Measurements from ENCODE around the gene ZBTB9. TPM values are rescaled to one million over a fixed set of nuclear protein-coding genes. Genes with fewer than 3 reads are reported as not detected.
A peak's percentile ranks its signal among the peaks of the same experiment; 100 is the strongest.

The ZBTB9 gene
- total RNA-seq, 4 donors from 2014 or later: 3.1 to 3.7 (median 3.4) TPM

DNA sequence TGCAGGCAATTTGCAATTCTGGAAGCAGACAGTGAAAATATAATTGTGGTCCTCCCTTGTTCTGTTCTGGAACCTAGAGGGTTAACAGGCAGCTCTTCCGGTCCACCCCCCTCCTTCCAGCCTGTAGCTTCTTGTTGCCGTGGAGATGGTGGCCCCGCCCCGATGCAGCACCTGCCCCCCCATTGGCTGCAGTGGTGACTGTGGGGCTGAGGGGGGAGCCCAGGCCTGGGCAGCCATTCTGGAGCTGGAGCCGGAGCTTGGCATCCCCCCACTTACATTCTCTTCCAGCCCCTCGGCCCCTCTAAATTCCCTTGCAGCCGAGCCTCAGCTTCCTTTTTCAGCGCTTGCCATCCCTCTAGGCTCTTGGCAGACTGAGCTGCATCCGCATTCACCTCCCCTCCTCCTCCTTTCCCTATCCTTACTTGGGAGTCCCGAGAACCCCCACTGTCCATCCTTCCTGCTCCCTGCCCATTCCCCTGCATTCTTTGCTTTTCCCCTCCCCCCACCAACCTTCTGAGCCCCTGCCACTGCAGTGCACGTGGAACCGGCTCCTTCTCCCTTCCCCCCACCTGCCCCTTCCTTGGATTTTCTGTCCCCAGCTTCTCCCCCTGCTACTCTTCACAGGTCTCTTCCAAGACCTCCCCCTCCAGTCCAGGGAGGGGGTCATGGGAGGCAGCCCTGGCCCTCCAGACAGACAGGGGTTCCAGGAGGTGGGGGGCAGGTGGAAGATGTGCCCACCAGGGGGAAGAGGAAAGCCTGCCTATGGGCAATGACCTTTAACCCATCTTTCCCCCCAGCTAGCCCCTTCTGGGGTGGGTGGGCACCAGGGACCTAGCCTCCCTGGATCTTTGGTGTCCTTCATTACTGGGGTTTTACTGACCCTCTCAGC is 23.1 kb upstream of the ZBTB9 start:
- no peak for TF ChIP-seq CTCF (IDR thresholded peaks at IDR 0.05)
- Histone ChIP-seq H3K9me3 (no peaks in the 10 kb centered on the region), H3K4me1 (peaks cover 0 to 73% (median 36%) of the 10 kb centered on the region in 4 donors), H3K4me3 (peak overlapping the region in 2 of 4 donors; percentile 26 to 30), H3K27me3 (no peaks in the 10 kb centered on the region), H3K36me3 (peaks cover 0 to 23% (median 8%) of the 10 kb centered on the region in 3 donors), H3K27ac (peak overlapping the region in 2 of 4 donors; percentile 40 to 43)
- DNase-seq (ENCODE audit: low spot score in 2 of 2): peak in 1 of 2 donors; percentile 30
- WGBS, 2 donors: 4 to 17% methylated on average over 11 to 12 of the region's 12 CpGs

DNA sequence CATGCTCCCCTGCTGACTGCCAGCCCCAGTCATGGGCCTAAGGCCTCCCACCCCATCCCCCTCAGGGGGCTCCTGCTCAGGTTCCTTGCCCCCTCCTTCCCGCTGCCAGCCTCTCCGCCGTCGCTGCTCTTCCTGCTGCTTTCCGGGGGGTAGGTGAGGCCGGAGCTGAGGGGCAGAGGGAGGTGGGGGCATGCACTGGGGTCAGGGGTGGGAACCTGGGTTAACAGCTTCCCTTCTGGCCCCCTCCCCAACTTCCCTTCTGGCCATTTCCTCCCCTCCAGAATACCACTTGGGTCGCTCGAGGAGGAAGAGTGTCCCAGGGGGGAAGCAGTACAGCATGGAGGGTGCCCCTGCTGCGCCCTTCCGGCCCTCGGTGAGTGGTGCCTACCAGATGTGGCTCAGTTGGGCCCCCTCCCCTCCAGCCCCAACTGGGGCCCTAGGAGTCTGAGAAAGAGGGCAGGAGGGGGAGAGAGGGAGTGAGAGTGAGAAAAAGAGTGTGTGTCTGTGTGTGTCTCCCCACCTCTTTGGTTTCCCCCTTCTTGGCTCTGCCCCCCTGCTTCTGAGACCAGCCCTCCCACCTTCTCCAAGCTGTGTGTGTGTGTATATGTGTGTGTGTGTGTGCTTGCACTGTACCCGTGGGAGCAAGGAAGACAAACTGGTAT is 22.4 kb upstream of the ZBTB9 start:
- peaks cover 0 to 65% (median 29%) of the 10 kb centered on the region in 4 donors for H3K4me1 ChIP-seq

GRCh38 chr6:33432546-33432945 is 21.8 kb upstream of the ZBTB9 start:
- no peaks in the 10 kb centered on the region for H3K9me3 ChIP-seq
- H3K27me3 ChIP-seq: no peaks in the 10 kb centered on the region
- 72 to 74% methylated on average over 10 of the region's 10 CpGs for WGBS, 2 donors
- H3K27ac ChIP-seq: no peak overlapping the region
- H3K4me1 ChIP-seq: peaks cover 0 to 59% (median 24%) of the 10 kb centered on the region in 4 donors
- H3K36me3 ChIP-seq: peaks cover 1 to 36% (median 8%) of the 10 kb centered on the region in 3 donors
- TF ChIP-seq CTCF (IDR thresholded peaks at IDR 0.05) (no peak), POLR2A (IDR thresholded peaks at IDR 0.05) (no peak), EP300 (IDR thresholded peaks at IDR 0.05) (no peak)
- no peak overlapping the region for H3K4me3 ChIP-seq
- no peak for DNase-seq (ENCODE audit: low spot score in 2 of 2)

More for the DNA sequence above, 22.4 kb upstream of the ZBTB9 start:
- 43 to 54% methylated on average over 12 of the region's 12 CpGs for WGBS, 2 donors
- Histone ChIP-seq H3K36me3 (peaks cover 0 to 30% (median 8%) of the 10 kb centered on the region in 3 donors), H3K9me3 (no peaks in the 10 kb centered on the region), H3K27me3 (no peaks in the 10 kb centered on the region), H3K27ac (peak overlapping the region in 1 of 4 donors; percentile 33), H3K4me3 (no peak overlapping the region)
- DNase-seq (ENCODE audit: low spot score in 2 of 2): no peak
- TF ChIP-seq CTCF (IDR thresholded peaks at IDR 0.05): no peak
- no peak for TF ChIP-seq EP300 (IDR thresholded peaks at IDR 0.05)
- no peak for TF ChIP-seq POLR2A (IDR thresholded peaks at IDR 0.05)

DNA sequence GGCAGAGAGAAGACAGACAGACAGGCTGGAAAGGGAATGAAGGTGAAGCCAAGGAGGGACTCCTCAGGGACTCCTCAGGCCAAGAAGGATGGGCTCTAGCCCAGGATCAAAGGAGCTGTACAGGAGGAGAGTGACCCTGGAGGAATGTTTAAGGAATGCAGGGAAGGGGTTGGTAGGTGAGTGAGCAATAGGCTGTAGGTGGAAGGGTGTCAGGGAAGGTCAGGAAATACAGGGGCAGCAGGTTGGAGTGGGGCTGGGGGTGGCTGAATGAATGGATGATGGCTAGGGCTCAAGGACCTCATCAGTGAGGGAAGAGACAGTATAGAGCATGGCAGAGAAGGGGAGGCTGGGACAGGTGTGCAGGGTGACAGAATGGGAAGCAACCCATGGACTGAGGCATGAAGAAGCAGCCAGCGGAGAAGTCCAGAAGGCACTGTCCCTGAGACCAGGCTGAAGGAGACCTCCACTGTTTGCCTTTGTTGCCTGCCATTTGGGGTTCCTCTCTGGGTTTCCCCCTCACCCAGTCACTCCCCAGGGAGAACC is 21.3 kb upstream of the ZBTB9 start:
- peaks cover 4 to 41% (median 8%) of the 10 kb centered on the region in 3 donors for H3K36me3 ChIP-seq
- peaks cover 0 to 58% (median 24%) of the 10 kb centered on the region in 4 donors for H3K4me1 ChIP-seq
- peak overlapping the region in 1 of 4 donors; percentile 39 for H3K27ac ChIP-seq

More for the DNA sequence above, 21.3 kb upstream of the ZBTB9 start:
- Histone ChIP-seq H3K9me3 (no peaks in the 10 kb centered on the region), H3K27me3 (no peaks in the 10 kb centered on the region), H3K4me3 (no peak overlapping the region)
- no peak for DNase-seq (ENCODE audit: low spot score in 2 of 2)
- TF ChIP-seq CTCF (IDR thresholded peaks at IDR 0.05): no peak
- no peak for TF ChIP-seq EP300 (IDR thresholded peaks at IDR 0.05)
- TF ChIP-seq POLR2A (IDR thresholded peaks at IDR 0.05): no peak
- 87 to 88% methylated on average over 1 of the region's 1 CpG for WGBS, 2 donors
